Fibroblast of villous mesenchyme (primary cell): Measurements from ENCODE around the gene ADAMTS17. TPM values are rescaled to one million over a fixed set of nuclear protein-coding genes. Genes with fewer than 3 reads are reported as not detected.
"Not testable (repeated sequence)": the region's sequence is repeated elsewhere in the genome, so short reads cannot be mapped to it uniquely, and the experiment has no call there.

Experiments
- DNase-seq: peaks from one replicate; pipeline ENCODE4 v3.0.0-alpha.2; 2010; ENCODE audit warnings: low read depth
- H3K4me3 ChIP-seq: 2 replicates; pipeline ENCODE4 v1.5.1; 2011; ENCODE audit warnings: low read depth, mild to moderate bottlenecking, low read length
- total RNA-seq: library from RNA; depleted of rRNA; stranded (reverse); fragments of >200 nt; gene quantifications from 2 replicates; pipeline ENCODE4 v1.2.3, GENCODE V29; 2012
- TF ChIP-seq, protein P1 (sequence below): IDR thresholded peaks from 2 replicates; pipeline ENCODE4 v1.5.1; 2012; ENCODE audit warnings: low read depth, mild to moderate bottlenecking, low read length; ENCODE audit not compliant: insufficient read depth

Gene ADAMTS17
- total RNA-seq, 1 donor = under 0.01 TPM

DNA sequence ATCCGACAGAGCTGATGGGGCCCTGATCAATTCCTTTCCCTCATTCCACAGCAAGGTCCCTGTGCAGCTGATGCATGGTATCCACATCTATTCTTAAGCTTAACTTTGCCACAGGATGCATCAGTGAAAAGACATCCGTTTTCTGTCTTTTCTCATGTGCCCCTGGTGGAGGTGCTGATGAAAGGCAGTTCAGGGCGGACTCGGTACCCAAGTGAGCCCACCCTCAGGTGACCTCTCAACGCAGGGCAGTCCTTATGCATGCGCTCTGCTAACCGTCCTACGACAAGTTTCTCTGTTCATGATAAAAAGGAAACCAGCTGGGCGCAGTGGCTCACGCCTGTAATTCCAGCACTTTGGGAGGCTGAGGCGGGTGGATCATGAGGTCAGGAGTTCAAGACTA lies 251.4 kb downstream of the ADAMTS17 start:
- no peak for DNase-seq
- H3K4me3 ChIP-seq = no peak overlapping the region
- TF ChIP-seq, protein P1, sequence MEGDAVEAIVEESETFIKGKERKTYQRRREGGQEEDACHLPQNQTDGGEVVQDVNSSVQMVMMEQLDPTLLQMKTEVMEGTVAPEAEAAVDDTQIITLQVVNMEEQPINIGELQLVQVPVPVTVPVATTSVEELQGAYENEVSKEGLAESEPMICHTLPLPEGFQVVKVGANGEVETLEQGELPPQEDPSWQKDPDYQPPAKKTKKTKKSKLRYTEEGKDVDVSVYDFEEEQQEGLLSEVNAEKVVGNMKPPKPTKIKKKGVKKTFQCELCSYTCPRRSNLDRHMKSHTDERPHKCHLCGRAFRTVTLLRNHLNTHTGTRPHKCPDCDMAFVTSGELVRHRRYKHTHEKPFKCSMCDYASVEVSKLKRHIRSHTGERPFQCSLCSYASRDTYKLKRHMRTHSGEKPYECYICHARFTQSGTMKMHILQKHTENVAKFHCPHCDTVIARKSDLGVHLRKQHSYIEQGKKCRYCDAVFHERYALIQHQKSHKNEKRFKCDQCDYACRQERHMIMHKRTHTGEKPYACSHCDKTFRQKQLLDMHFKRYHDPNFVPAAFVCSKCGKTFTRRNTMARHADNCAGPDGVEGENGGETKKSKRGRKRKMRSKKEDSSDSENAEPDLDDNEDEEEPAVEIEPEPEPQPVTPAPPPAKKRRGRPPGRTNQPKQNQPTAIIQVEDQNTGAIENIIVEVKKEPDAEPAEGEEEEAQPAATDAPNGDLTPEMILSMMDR = no peak

- not testable (repeated sequence) for DNase-seq, H3K4me3 ChIP-seq
Observed at GRCh38 chr15:100084042-100084821, 257.5 kb downstream of the ADAMTS17 start.

- no peak overlapping the region for H3K4me3 ChIP-seq
- no peak for DNase-seq
- TF ChIP-seq, protein P1 = no peak
Observed at GRCh38 chr15:100083572-100083971, 258.2 kb downstream of the ADAMTS17 start.

DNA sequence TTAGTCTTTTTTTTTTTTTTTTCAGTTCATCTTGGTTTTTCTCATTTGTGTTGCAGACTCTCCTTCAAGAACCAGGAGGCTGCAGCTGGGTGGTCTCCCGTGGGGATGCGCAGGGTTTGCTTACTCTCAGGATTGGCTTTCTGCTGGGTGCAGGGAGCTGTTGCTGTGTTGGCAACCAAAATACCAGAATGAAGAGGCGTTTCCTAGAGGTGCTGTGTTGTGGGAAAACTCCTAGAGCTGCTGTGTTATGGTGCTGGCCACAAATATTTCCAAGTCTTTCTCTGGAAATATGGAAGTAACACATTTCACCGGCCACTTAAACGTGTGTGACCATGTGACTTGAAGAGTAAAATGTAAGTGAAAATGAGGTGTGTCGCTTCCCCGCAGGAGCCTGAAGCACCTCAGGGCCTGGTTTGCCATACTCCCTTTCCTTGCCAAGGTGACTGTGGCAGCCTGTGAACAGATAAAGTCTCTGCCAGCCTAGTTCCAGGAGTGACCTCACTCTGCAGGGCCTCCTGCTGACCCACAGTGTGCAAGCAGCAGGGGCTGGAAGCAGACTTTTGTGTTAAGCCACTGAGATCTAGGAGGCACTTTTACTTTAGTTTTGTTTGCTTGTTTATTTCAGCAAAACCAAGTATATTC lies 258.9 kb downstream of the ADAMTS17 start:
- TF ChIP-seq, protein P1 = no peak
- no peak for DNase-seq
- no peak overlapping the region for H3K4me3 ChIP-seq

DNA sequence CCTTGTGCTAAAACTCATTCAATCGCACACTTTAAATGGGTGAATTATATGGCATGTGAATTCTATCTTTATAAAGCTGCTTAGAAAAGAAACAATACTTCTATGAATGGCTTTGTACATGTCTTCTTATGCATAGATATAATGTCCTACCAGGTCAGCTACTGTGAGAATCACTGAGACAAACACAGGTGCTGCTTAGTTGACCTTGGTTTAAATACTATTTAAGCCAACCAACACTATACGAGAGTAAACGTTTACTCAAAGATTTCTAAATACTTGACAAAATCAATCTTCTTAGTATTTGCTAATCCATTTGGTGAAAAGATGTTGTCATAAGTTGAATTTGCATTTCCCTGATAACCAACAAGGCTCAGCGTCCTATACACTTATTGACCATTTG lies 260.3 kb downstream of the ADAMTS17 start:
- DNase-seq = no peak
- TF ChIP-seq, protein P1 = no peak
- H3K4me3 ChIP-seq = no peak overlapping the region

- peak; percentile 17 for DNase-seq
- TF ChIP-seq, protein P1 = no peak
Observed at GRCh38 chr15:100078511-100079220, 263.1 kb downstream of the ADAMTS17 start.

GRCh38 chr15:100075229-100075628 lies 266.5 kb downstream of the ADAMTS17 start:
- TF ChIP-seq, protein P1 = no peak
- no peak overlapping the region for H3K4me3 ChIP-seq

More at GRCh38 chr15:100078511-100079220, 263.1 kb downstream of the ADAMTS17 start:
- H3K4me3 ChIP-seq = no peak overlapping the region

More at GRCh38 chr15:100075229-100075628, 266.5 kb downstream of the ADAMTS17 start:
- no peak for DNase-seq
